Tibial nerve (tissue), 3 donors: Measurements from ENCODE around the gene AUNIP.

Experiments used
- CTCF ChIP-seq, 5 experiments: fragments of 200-600 bp in 3 of 5; fragments of 450-650 bp in 2 of 5; sonication (generic) in 3 of 5; IDR thresholded peaks; one replicate each; pipeline ENCODE4 v1.5.1; 2016 to 2019; ENCODE audit warnings: antibody characterized with exemption in 5 of 5, mild to moderate bottlenecking in 3 of 5, moderate library complexity in 2 of 5
- POLR2A ChIP-seq, 2 donors: fragments of 450-650 bp; IDR thresholded peaks; one replicate each; pipeline ENCODE4 v1.6.1; 2017; ENCODE audit warnings: antibody characterized with exemption in 2 of 2, mild to moderate bottlenecking in 2 of 2, moderate library complexity in 2 of 2

DNA sequence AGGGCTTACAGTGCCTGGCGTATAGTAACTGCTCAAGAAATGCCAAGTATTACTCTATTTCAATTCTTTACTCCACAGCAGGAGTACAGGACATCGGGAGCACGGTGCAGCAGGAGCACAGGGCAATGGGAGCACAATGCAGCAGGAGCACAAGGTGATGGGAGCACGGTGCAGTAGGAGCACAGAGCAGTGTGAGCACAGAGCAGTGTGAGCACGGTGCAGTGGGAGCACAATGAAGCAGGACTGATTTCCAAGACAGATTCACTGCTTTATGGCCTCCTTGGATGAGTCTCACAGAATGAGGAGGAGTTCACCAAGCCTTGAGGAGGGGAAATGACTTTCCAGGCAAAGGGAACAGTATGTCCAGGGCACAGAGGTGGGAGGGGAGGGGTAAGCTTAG, 21.3 kb upstream of the AUNIP start:
- TF ChIP-seq CTCF (IDR thresholded peaks at IDR 0.05) (no peak), POLR2A (IDR thresholded peaks at IDR 0.05) (no peak)
